Measurements from ENCODE around the gene UFD1. TPM values are rescaled to one million over a fixed set of nuclear protein-coding genes. Genes with fewer than 3 reads are reported as not detected.
A peak's percentile ranks its signal among the peaks of the same experiment; 100 is the strongest.

Gene UFD1
- polyA plus RNA-seq, 3 donors, result 57.0 to 82.5 (median 68.5) TPM

GRCh38 chr22:19420321-19420720 is 58.7 kb downstream of the UFD1 start:
- no peak for TF ChIP-seq CTCF (IDR thresholded peaks at IDR 0.05)
- no peaks in the 10 kb centered on the region for H3K27me3 Mint-ChIP-seq (ENCODE audit: low read depth in 3 of 3)
- Histone ChIP-seq H3K79me2 (ENCODE audit: insufficient read depth, low read length) (peaks cover 99% of the 10 kb centered on the region), H3K4me3 (replicated peaks in 1 of 3; ENCODE audit: low read depth in 2 of 3, low read length in 3 of 3) (no peak overlapping the region), H2AFZ (ENCODE audit: insufficient read depth, low read depth, low read length, poor library complexity, severe bottlenecking) (no peak overlapping the region), H3K9ac (ENCODE audit: insufficient read depth, low read length, poor library complexity, severe bottlenecking) (no peak overlapping the region), H3K36me3 (replicated peaks in 1 of 2; ENCODE audit: control insufficient read depth in 1 of 2, insufficient read depth in 2 of 2, low read length in 2 of 2) (peaks cover 0 to 5% of the 10 kb centered on the region in 2 donors), H3K4me1 (ENCODE audit: control insufficient read depth in 1 of 2, insufficient read depth in 2 of 2, low read length in 2 of 2) (peaks cover 22 to 27% of the 10 kb centered on the region in 2 donors), H3K27me3 (ENCODE audit: control insufficient read depth in 2 of 2, insufficient read depth in 2 of 2, low read length in 2 of 2) (no peaks in the 10 kb centered on the region), H4K20me1 (ENCODE audit: insufficient read depth, low read length) (peaks cover 94% of the 10 kb centered on the region), H3K9me3 (replicated peaks in 1 of 2; ENCODE audit: control insufficient read depth in 1 of 2, insufficient read depth in 1 of 2, low read length in 2 of 2) (no peaks in the 10 kb centered on the region), H3K27ac (ENCODE audit: low read depth in 1 of 2, low read length in 2 of 2) (peak overlapping the region in 1 of 2 donors; percentile 73), H3K4me2 (replicated peaks; ENCODE audit: extremely low read depth, low read length, poor library complexity, severe bottlenecking) (no peak overlapping the region)
- WGBS (ENCODE audit: insufficient coverage), result 88% methylated on average over 1 of the region's 6 CpGs
- peaks cover 1 to 14% of the 10 kb centered on the region in 2 donors for H3K36me3 Mint-ChIP-seq
- no peak for DNase-seq
- H3K9me3 Mint-ChIP-seq, result peaks cover 0 to 1% (median 0%) of the 10 kb centered on the region in 7 donors
- peaks cover 45% of the 10 kb centered on the region for H3K4me1 Mint-ChIP-seq
- H3K27ac Mint-ChIP-seq, result peak overlapping the region in 2 of 7 donors; percentile 69 to 83
- intact Hi-C loops (cut with micrococcal nuclease), result no loop called here
- H3K4me3 Mint-ChIP-seq, result no peak overlapping the region

- intact Hi-C loops (cut with micrococcal nuclease), result no loop called here
- no peak for DNase-seq
- 50% methylated on average over 1 of the region's 5 CpGs for WGBS (ENCODE audit: insufficient coverage)
Measured at GRCh38 chr22:19419464-19420178, 59.4 kb downstream of the UFD1 start.

More at GRCh38 chr22:19419464-19420178, 59.4 kb downstream of the UFD1 start:
- Histone ChIP-seq H2AFZ (ENCODE audit: insufficient read depth, low read depth, low read length, poor library complexity, severe bottlenecking) (no peak overlapping the region), H3K4me1 (ENCODE audit: control insufficient read depth in 1 of 2, insufficient read depth in 2 of 2, low read length in 2 of 2) (peaks cover 22 to 27% of the 10 kb centered on the region in 2 donors), H3K9me3 (replicated peaks in 1 of 2; ENCODE audit: control insufficient read depth in 1 of 2, insufficient read depth in 1 of 2, low read length in 2 of 2) (no peaks in the 10 kb centered on the region), H3K4me2 (replicated peaks; ENCODE audit: extremely low read depth, low read length, poor library complexity, severe bottlenecking) (no peak overlapping the region), H3K79me2 (ENCODE audit: insufficient read depth, low read length) (peaks cover 99% of the 10 kb centered on the region), H3K27me3 (ENCODE audit: control insufficient read depth in 2 of 2, insufficient read depth in 2 of 2, low read length in 2 of 2) (no peaks in the 10 kb centered on the region), H3K9ac (ENCODE audit: insufficient read depth, low read length, poor library complexity, severe bottlenecking) (peak overlapping the region; percentile 10), H3K36me3 (replicated peaks in 1 of 2; ENCODE audit: control insufficient read depth in 1 of 2, insufficient read depth in 2 of 2, low read length in 2 of 2) (peaks cover 0 to 2% of the 10 kb centered on the region in 2 donors), H3K27ac (ENCODE audit: low read depth in 1 of 2, low read length in 2 of 2) (peak overlapping the region in 1 of 2 donors; percentile 73), H4K20me1 (ENCODE audit: insufficient read depth, low read length) (peaks cover 94% of the 10 kb centered on the region), H3K4me3 (replicated peaks in 1 of 3; ENCODE audit: low read depth in 2 of 3, low read length in 3 of 3) (no peak overlapping the region)
- Mint-ChIP-seq H3K4me1 (peaks cover 43% of the 10 kb centered on the region), H3K36me3 (peaks cover 1 to 14% of the 10 kb centered on the region in 2 donors), H3K27ac (peak overlapping the region; percentile 69 to 90 (median 82)), H3K27me3 (ENCODE audit: low read depth in 3 of 3) (no peaks in the 10 kb centered on the region), H3K9me3 (peaks cover 0 to 1% (median 0%) of the 10 kb centered on the region in 7 donors), H3K4me3 (no peak overlapping the region)
- no peak for TF ChIP-seq CTCF (IDR thresholded peaks at IDR 0.05)

Measured in CD14-positive monocyte (primary cell).